Measurements from ENCODE around the gene ATPAF1.

Gene ATPAF1

GRCh38 chr1:46623743-46624644 lies 44.2 kb downstream of the ATPAF1 start:
- Histone ChIP-seq H3K9ac (no peak overlapping the region), H3K9me3 (ENCODE audit: control insufficient read depth, low read length) (no peaks in the 10 kb centered on the region), H3K4me1 (no peaks in the 10 kb centered on the region), H2AFZ (no peak overlapping the region), H3K4me2 (ENCODE audit: low read length) (no peak overlapping the region), H3K36me3 (ENCODE audit: control insufficient read depth, insufficient read depth, low read length) (no peaks in the 10 kb centered on the region), H3K27ac (no peak overlapping the region), H3K27me3 (ENCODE audit: control insufficient read depth, insufficient read depth, low read length) (no peaks in the 10 kb centered on the region), H3K79me2 (no peaks in the 10 kb centered on the region), H3K4me3 (ENCODE audit: low read depth, low read length) (no peak overlapping the region)
- TF ChIP-seq, protein P1, sequence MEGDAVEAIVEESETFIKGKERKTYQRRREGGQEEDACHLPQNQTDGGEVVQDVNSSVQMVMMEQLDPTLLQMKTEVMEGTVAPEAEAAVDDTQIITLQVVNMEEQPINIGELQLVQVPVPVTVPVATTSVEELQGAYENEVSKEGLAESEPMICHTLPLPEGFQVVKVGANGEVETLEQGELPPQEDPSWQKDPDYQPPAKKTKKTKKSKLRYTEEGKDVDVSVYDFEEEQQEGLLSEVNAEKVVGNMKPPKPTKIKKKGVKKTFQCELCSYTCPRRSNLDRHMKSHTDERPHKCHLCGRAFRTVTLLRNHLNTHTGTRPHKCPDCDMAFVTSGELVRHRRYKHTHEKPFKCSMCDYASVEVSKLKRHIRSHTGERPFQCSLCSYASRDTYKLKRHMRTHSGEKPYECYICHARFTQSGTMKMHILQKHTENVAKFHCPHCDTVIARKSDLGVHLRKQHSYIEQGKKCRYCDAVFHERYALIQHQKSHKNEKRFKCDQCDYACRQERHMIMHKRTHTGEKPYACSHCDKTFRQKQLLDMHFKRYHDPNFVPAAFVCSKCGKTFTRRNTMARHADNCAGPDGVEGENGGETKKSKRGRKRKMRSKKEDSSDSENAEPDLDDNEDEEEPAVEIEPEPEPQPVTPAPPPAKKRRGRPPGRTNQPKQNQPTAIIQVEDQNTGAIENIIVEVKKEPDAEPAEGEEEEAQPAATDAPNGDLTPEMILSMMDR (IDR thresholded peaks at IDR 0.05): no peak

DNA sequence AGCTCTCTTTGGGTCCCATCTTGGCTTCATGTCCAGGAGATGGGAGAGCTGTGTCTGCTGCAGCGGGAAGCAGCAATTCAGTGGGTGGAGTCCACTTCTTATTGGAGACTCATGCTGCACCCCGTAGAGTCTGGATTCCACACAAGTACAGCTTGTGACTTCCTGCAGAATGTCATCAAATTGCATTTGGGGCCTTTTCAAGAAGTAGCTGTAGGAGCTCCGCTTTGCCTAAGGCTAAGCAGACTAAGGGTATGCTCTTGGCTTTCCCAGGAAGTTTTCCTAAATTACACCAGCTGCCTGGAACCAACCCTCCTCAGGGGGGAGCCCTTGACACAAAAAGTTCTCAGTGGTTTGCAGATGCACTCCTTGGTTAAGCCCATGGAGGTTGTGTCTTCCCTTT lies 45.8 kb downstream of the ATPAF1 start:
- H2AFZ ChIP-seq: no peak overlapping the region
- no peak overlapping the region for H3K4me2 ChIP-seq (ENCODE audit: low read length)
- no peaks in the 10 kb centered on the region for H3K4me1 ChIP-seq
- H3K9me3 ChIP-seq (ENCODE audit: control insufficient read depth, low read length): no peaks in the 10 kb centered on the region
- no peaks in the 10 kb centered on the region for H3K36me3 ChIP-seq (ENCODE audit: control insufficient read depth, insufficient read depth, low read length)
- H3K27me3 ChIP-seq (ENCODE audit: control insufficient read depth, insufficient read depth, low read length): no peaks in the 10 kb centered on the region
- TF ChIP-seq, protein P1 (IDR thresholded peaks at IDR 0.05): peak; percentile 46
- H3K9ac ChIP-seq: no peak overlapping the region
- no peak overlapping the region for H3K27ac ChIP-seq
- H3K4me3 ChIP-seq (ENCODE audit: low read depth, low read length): no peak overlapping the region
- no peaks in the 10 kb centered on the region for H3K79me2 ChIP-seq

GRCh38 chr1:46621930-46622329 lies 46.2 kb downstream of the ATPAF1 start:
- no peaks in the 10 kb centered on the region for H3K27me3 ChIP-seq (ENCODE audit: control insufficient read depth, insufficient read depth, low read length)
- no peaks in the 10 kb centered on the region for H3K9me3 ChIP-seq (ENCODE audit: control insufficient read depth, low read length)
- no peaks in the 10 kb centered on the region for H3K36me3 ChIP-seq (ENCODE audit: control insufficient read depth, insufficient read depth, low read length)
- TF ChIP-seq, protein P1 (IDR thresholded peaks at IDR 0.05): no peak
- no peaks in the 10 kb centered on the region for H3K79me2 ChIP-seq
- no peak overlapping the region for H3K27ac ChIP-seq
- H3K9ac ChIP-seq: no peak overlapping the region
- no peaks in the 10 kb centered on the region for H3K4me1 ChIP-seq
- H2AFZ ChIP-seq: no peak overlapping the region
- no peak overlapping the region for H3K4me2 ChIP-seq (ENCODE audit: low read length)
- H3K4me3 ChIP-seq (ENCODE audit: low read depth, low read length): no peak overlapping the region

GRCh38 chr1:46619656-46620258 lies 48.4 kb downstream of the ATPAF1 start:
- H3K9me3 ChIP-seq (ENCODE audit: control insufficient read depth, low read length): no peaks in the 10 kb centered on the region
- H3K4me3 ChIP-seq (ENCODE audit: low read depth, low read length): no peak overlapping the region
- no peak overlapping the region for H2AFZ ChIP-seq
- H3K4me2 ChIP-seq (ENCODE audit: low read length): no peak overlapping the region
- no peaks in the 10 kb centered on the region for H3K4me1 ChIP-seq
- H3K27ac ChIP-seq: no peak overlapping the region
- no peaks in the 10 kb centered on the region for H3K36me3 ChIP-seq (ENCODE audit: control insufficient read depth, insufficient read depth, low read length)
- H3K9ac ChIP-seq: no peak overlapping the region
- no peaks in the 10 kb centered on the region for H3K27me3 ChIP-seq (ENCODE audit: control insufficient read depth, insufficient read depth, low read length)
- TF ChIP-seq, protein P1 (IDR thresholded peaks at IDR 0.05): no peak
- no peaks in the 10 kb centered on the region for H3K79me2 ChIP-seq

All from parathyroid adenoma (tissue), 2 donors.